SK-N-SH (cell line): ENCODE results near the gene OSBPL8. TPM values are rescaled to one million over a fixed set of nuclear protein-coding genes. Genes with fewer than 3 reads are reported as not detected.

ENCODE experiments used
- CTCF ChIA-PET: fragments of 300-600, 350-600 bp; formaldehyde crosslinking; extraction: SDS; loops from one replicate; lab custom pipeline; 2021; lab: Yijun Ruan, JAX
- POLR2A ChIA-PET: fragments of 350-600 bp; sonication (Branson Sonifier 250); formaldehyde crosslinking; extraction: SDS; loops from one replicate; lab custom pipeline; 2020; ENCODE audit warnings: antibody characterized with exemption, inconsistent platforms; lab: Yijun Ruan, JAX
- DNase-seq: peaks from one replicate; pipeline ENCODE4 v3.0.0; 2012
- H2AFZ ChIP-seq: fragments of 200-600 bp; sonication (generic); 2 replicates; pipeline ENCODE4 v1.8.1; 2016; ENCODE audit warnings: antibody characterized with exemption, mild to moderate bottlenecking, low read depth
- H3F3A ChIP-seq: fragments of 200-600 bp; sonication (generic); replicated peaks from 2 replicates; pipeline ENCODE3; 2016; ENCODE audit warnings: antibody characterized with exemption, mild to moderate bottlenecking; ENCODE audit not compliant: insufficient read depth
- H3K27ac ChIP-seq, 2 experiments: fragments of 200-500 bp in 1 of 2; fragments of 200-600 bp in 1 of 2; sonication (Bioruptor generic) in 1 of 2; sonication (generic), shearing (Covaris generic) in 1 of 2; 2 replicates each; pipeline versions ENCODE4 v1.5.1 to v1.6.1; 2014 to 2016; ENCODE audit warnings: low read depth in 2 of 2, inconsistent platforms in 1 of 2, low read length in 1 of 2, mild to moderate bottlenecking in 1 of 2, mixed read lengths in 1 of 2
- H3K27me3 ChIP-seq: fragments of 200-600 bp; sonication (generic), shearing (Covaris generic); 2 replicates; pipeline ENCODE4 v1.6.1; 2016; ENCODE audit warnings: mixed run types; ENCODE audit not compliant: insufficient read depth
- H3K36me3 ChIP-seq, 2 experiments: fragments of 200-500 bp in 1 of 2; fragments of 200-600 bp in 1 of 2; sonication (Bioruptor generic) in 1 of 2; sonication (generic) in 1 of 2; replicated peaks in 1 of 2; 2 replicates each; pipeline versions ENCODE3 to v1.5.1; 2014 to 2016; ENCODE audit warnings: low read length in 1 of 2, mild to moderate bottlenecking in 1 of 2; ENCODE audit not compliant: insufficient read depth in 2 of 2, control insufficient read depth in 1 of 2
- H3K4me1 ChIP-seq, 2 experiments: fragments of 200-500 bp in 1 of 2; fragments of 200-600 bp in 1 of 2; sonication (Bioruptor generic) in 1 of 2; sonication (generic), shearing (Covaris generic) in 1 of 2; 2 replicates each; pipeline versions ENCODE4 v1.5.1 to v1.6.1; 2014 to 2016; ENCODE audit warnings: low read depth in 1 of 2, low read length in 1 of 2, mixed run types in 1 of 2; ENCODE audit not compliant: insufficient read depth in 2 of 2, control insufficient read depth in 1 of 2
- H3K4me2 ChIP-seq: fragments of 200-600 bp; sonication (generic), shearing (Covaris generic); 2 replicates; pipeline ENCODE4 v1.6.1; 2017; ENCODE audit warnings: mixed run types
- H3K4me3 ChIP-seq, 2 experiments: fragments of 200-500 bp in 1 of 2; fragments of 200-600 bp in 1 of 2; sonication (Bioruptor generic) in 1 of 2; sonication (generic), shearing (Covaris generic) in 1 of 2; 2 replicates each; pipeline versions ENCODE4 v1.5.1 to v1.8.1; 2014 to 2016; ENCODE audit warnings: low read depth in 2 of 2, inconsistent platforms in 1 of 2, low read length in 1 of 2, mild to moderate bottlenecking in 1 of 2, mixed read lengths in 1 of 2, moderate library complexity in 1 of 2
- H3K79me2 ChIP-seq: fragments of 200-600 bp; sonication (generic); 2 replicates; pipeline ENCODE4 v1.8.1; 2017; ENCODE audit warnings: mild to moderate bottlenecking; ENCODE audit not compliant: insufficient read depth
- H3K9ac ChIP-seq: fragments of 200-600 bp; sonication (generic); 2 replicates; pipeline ENCODE4 v1.6.1; 2017; ENCODE audit warnings: mixed run types
- H3K9me2 ChIP-seq: fragments of 200-600 bp; sonication (generic); 2 replicates; pipeline ENCODE4 v1.6.1; 2017; ENCODE audit warnings: mixed run types
- H3K9me3 ChIP-seq: fragments of 200-600 bp; sonication (generic); 2 replicates; pipeline ENCODE4 v1.6.1; 2017; ENCODE audit warnings: mixed run types, mild to moderate bottlenecking, moderate library complexity
- H4K20me1 ChIP-seq: fragments of 200-600 bp; sonication (generic); 2 replicates; pipeline ENCODE4 v1.6.1; 2017; ENCODE audit warnings: mild to moderate bottlenecking, mixed run types; ENCODE audit not compliant: insufficient read depth
- CHD2 ChIP-seq: fragments of 150-350 bp; IDR thresholded peaks from 2 replicates; pipeline ENCODE4 v1.6.1; 2018; ENCODE audit warnings: low read length; ENCODE audit not compliant: partially characterized antibody
- CTCF ChIP-seq: fragments of 200-600 bp; sonication (generic); IDR thresholded peaks from 2 replicates; pipeline ENCODE4 v1.6.1; 2017; ENCODE audit warnings: antibody characterized with exemption, mild to moderate bottlenecking, moderate library complexity
- ELF1 ChIP-seq: IDR thresholded peaks from 2 replicates; pipeline ENCODE4 v1.4.0; 2012
- EP300 ChIP-seq, 2 experiments: IDR thresholded peaks; 2 replicates each; pipeline versions ENCODE4 v1.4.0 to v1.6.1; 2012; ENCODE audit warnings: borderline replicate concordance in 1 of 2, low read depth in 1 of 2, low read length in 1 of 2
- FOXM1 ChIP-seq: IDR thresholded peaks from 2 replicates; pipeline ENCODE4 v1.4.0; 2012; ENCODE audit warnings: low read depth, mild to moderate bottlenecking
- GABPA ChIP-seq: IDR thresholded peaks from 2 replicates; pipeline ENCODE4 v1.4.0; 2012; ENCODE audit warnings: low read depth, mild to moderate bottlenecking
- JUND ChIP-seq: IDR thresholded peaks from 2 replicates; pipeline ENCODE4 v1.4.0; 2012
- MAX ChIP-seq: IDR thresholded peaks from 2 replicates; pipeline ENCODE4 v1.4.0; 2012; ENCODE audit warnings: low read depth
- MEF2A ChIP-seq: IDR thresholded peaks from 2 replicates; pipeline ENCODE4 v1.4.0; 2012; ENCODE audit warnings: low read depth, borderline replicate concordance
- NFIC ChIP-seq: IDR thresholded peaks from 2 replicates; pipeline ENCODE4 v1.4.0; 2012; ENCODE audit warnings: borderline replicate concordance
- NRF1 ChIP-seq: IDR thresholded peaks from 2 replicates; pipeline ENCODE4 v1.6.1; 2012; ENCODE audit warnings: low read depth, mild to moderate bottlenecking, low read length
- POLR2AphosphoS5 ChIP-seq: IDR thresholded peaks from 2 replicates; pipeline ENCODE4 v1.6.1; 2012; ENCODE audit warnings: low read depth, low read length
- RAD21 ChIP-seq: IDR thresholded peaks from 2 replicates; pipeline ENCODE4 v1.6.1; 2012; ENCODE audit warnings: mild to moderate bottlenecking, low read length
- RCOR1 ChIP-seq: fragments of 150-350 bp; IDR thresholded peaks from 2 replicates; pipeline ENCODE4 v1.6.1; 2017; ENCODE audit warnings: antibody characterized with exemption, low read length
- REST ChIP-seq: IDR thresholded peaks from 2 replicates; pipeline ENCODE4 v1.6.1; 2012; ENCODE audit warnings: mild to moderate bottlenecking, low read depth, low read length, moderate library complexity
- RFX5 ChIP-seq: IDR thresholded peaks from 2 replicates; pipeline ENCODE4 v1.6.1; 2012; ENCODE audit warnings: mild to moderate bottlenecking, improper control_type of control experiment, low read length
- RXRA ChIP-seq: IDR thresholded peaks from 2 replicates; pipeline ENCODE4 v1.4.0; 2012; ENCODE audit warnings: low read depth, mild to moderate bottlenecking, borderline replicate concordance
- SIN3A ChIP-seq: IDR thresholded peaks from 2 replicates; pipeline ENCODE4 v1.6.1; 2012; ENCODE audit warnings: low read depth, mild to moderate bottlenecking, low read length, moderate library complexity, borderline replicate concordance
- TCF12 ChIP-seq: IDR thresholded peaks from 2 replicates; pipeline ENCODE4 v1.4.0; 2012
- TEAD4 ChIP-seq: IDR thresholded peaks from 2 replicates; pipeline ENCODE4 v1.4.0; 2012; ENCODE audit warnings: mild to moderate bottlenecking, borderline replicate concordance; ENCODE audit not compliant: insufficient read depth
- USF1 ChIP-seq: IDR thresholded peaks from 2 replicates; pipeline ENCODE4 v1.4.0; 2012; ENCODE audit warnings: low read depth, borderline replicate concordance
- USF2 ChIP-seq: fragments of 150-350 bp; IDR thresholded peaks from 2 replicates; pipeline ENCODE4 v1.6.1; 2017; ENCODE audit warnings: antibody characterized with exemption, low read length, low read depth, borderline replicate concordance
- YY1 ChIP-seq: IDR thresholded peaks from 2 replicates; pipeline ENCODE4 v1.4.0; 2012; ENCODE audit warnings: low read depth, mild to moderate bottlenecking
- WGBS: methylation state at CpG from one replicate; pipeline ENCODE4 v1.1.6; 2017; ENCODE audit warnings: low lambda C conversion rate; 5-methylcytosine and 5-hydroxymethylcytosine counted together
- polyA plus RNA-seq, 3 experiments: library from polyadenylated mRNA; depleted of rRNA; stranded (reverse); fragments of >200 nt; gene quantifications; 2 replicates each; pipeline ENCODE4 v1.2.3, GENCODE V29; 2012

Gene OSBPL8
- polyA plus RNA-seq, 1 of the 3 experiments (the other 2 are of a cell fraction) = 10.6 TPM

- Histone ChIP-seq H2AFZ (no peak overlapping the region), H3K9me3 (no peaks in the 10 kb centered on the region), H3K4me3 (no peak overlapping the region), H3K9ac (no peak overlapping the region), H3K36me3 (no peaks in the 10 kb centered on the region), H3K27me3 (no peaks in the 10 kb centered on the region), H3K27ac (no peak overlapping the region), H3K4me1 (peaks cover 0 to 12% of the 10 kb centered on the region in 2 experiments; a peak in 2 of 4 replicates), H3F3A (peaks cover under 1% of the 10 kb centered on the region), H3K9me2 (no peaks in the 10 kb centered on the region), H3K4me2 (no peak overlapping the region), H3K79me2 (peaks cover 67% of the 10 kb centered on the region), H4K20me1 (no peaks in the 10 kb centered on the region)
- ChIA-PET CTCF (interaction anchor here (1.1 to 2.8 kb wide), 3 partner anchors 9 to 122 kb away, joined by 3 to 19 read pairs (median 7); no protein-coding TSS in a partner anchor), POLR2A (no interaction called here)
- no peak for DNase-seq
- TF ChIP-seq SIN3A (no peak), CHD2 (no peak), RXRA (no peak), USF2 (no peak), ELF1 (no peak), RFX5 (no peak), MAX (no peak), RAD21 (no peak), MEF2A (no peak), TCF12 (no peak), RCOR1 (no peak), YY1 (no peak)
- WGBS = 96% methylated on average over 5 of the region's 5 CpGs
Measured at GRCh38 chr12:76464631-76465166, 94.9 kb downstream of the OSBPL8 start.

- POLR2A ChIA-PET = no interaction called here
- CTCF ChIA-PET = interaction anchor here (1.0 kb wide), 1 partner anchor 8 kb away, joined by 3 read pairs; no protein-coding TSS in a partner anchor
- TF ChIP-seq POLR2AphosphoS5 (no peak), RXRA (no peak), SIN3A (no peak), JUND (no peak), NFIC (no peak), CTCF (no peak), GABPA (no peak), NRF1 (no peak), FOXM1 (no peak), REST (no peak), TEAD4 (no peak), EP300 (IDR thresholded peaks at IDR 0.05; ENCODE audit: borderline replicate concordance in 1 of 2, low read depth in 1 of 2, low read length in 1 of 2) (no peak), USF1 (no peak)
Measured at GRCh38 chr12:76462668-76463224, 96.8 kb downstream of the OSBPL8 start.

More at GRCh38 chr12:76462668-76463224, 96.8 kb downstream of the OSBPL8 start:
- Histone ChIP-seq H3K4me3 (no peak overlapping the region), H3K36me3 (no peaks in the 10 kb centered on the region), H3K27ac (no peak overlapping the region), H3K9ac (no peak overlapping the region), H3K4me1 (peaks cover 0 to 10% of the 10 kb centered on the region in 2 experiments; a peak in 1 of 4 replicates), H4K20me1 (no peaks in the 10 kb centered on the region), H3K79me2 (peaks cover 62% of the 10 kb centered on the region; the same call in 1 of the 2 replicates), H3K9me2 (no peaks in the 10 kb centered on the region), H3K27me3 (no peaks in the 10 kb centered on the region), H3F3A (no peaks in the 10 kb centered on the region), H3K4me2 (no peak overlapping the region), H3K9me3 (no peaks in the 10 kb centered on the region), H2AFZ (no peak overlapping the region)
- WGBS = 78% methylated on average over 2 of the region's 2 CpGs
- DNase-seq = no peak
